ENCODE measurements around the gene JMJD7.

Gene JMJD7

GRCh38 chr15:41801185-41801584 lies 26.7 kb upstream of the JMJD7 start:
- DNase-seq (ENCODE audit: low read depth): no peak

GRCh38 chr15:41801850-41802455 lies 25.9 kb upstream of the JMJD7 start:
- no peak for DNase-seq (ENCODE audit: low read depth)

GRCh38 chr15:41804361-41804760 lies 23.5 kb upstream of the JMJD7 start:
- DNase-seq (ENCODE audit: low read depth): no peak

GRCh38 chr15:41804916-41805666 lies 22.8 kb upstream of the JMJD7 start:
- DNase-seq (ENCODE audit: low read depth): no peak

- no peak for DNase-seq (ENCODE audit: low read depth)
These were observed 22.2 kb upstream of the JMJD7 start for GRCh38 chr15:41805711-41806110.

GRCh38 chr15:41806291-41807181 lies 21.4 kb upstream of the JMJD7 start:
- DNase-seq (ENCODE audit: low read depth): no peak

- no peak for DNase-seq (ENCODE audit: low read depth)
These were observed 18.8 kb upstream of the JMJD7 start for GRCh38 chr15:41809121-41809520.

GRCh38 chr15:41809526-41810220 lies 18.2 kb upstream of the JMJD7 start:
- DNase-seq (ENCODE audit: low read depth): no peak

- no peak for DNase-seq (ENCODE audit: low read depth)
These were observed 17.1 kb upstream of the JMJD7 start for GRCh38 chr15:41810651-41811431.

GRCh38 chr15:41811432-41812195 lies 16.3 kb upstream of the JMJD7 start:
- DNase-seq (ENCODE audit: low read depth): peak; percentile 45

GRCh38 chr15:41812820-41813375 lies 15.0 kb upstream of the JMJD7 start:
- no peak for DNase-seq (ENCODE audit: low read depth)

GRCh38 chr15:41813426-41813825 lies 14.5 kb upstream of the JMJD7 start:
- DNase-seq (ENCODE audit: low read depth): no peak

GRCh38 chr15:41814534-41814933 lies 13.4 kb upstream of the JMJD7 start:
- DNase-seq (ENCODE audit: low read depth): no peak

- no peak for DNase-seq (ENCODE audit: low read depth)
These were observed 11.1 kb upstream of the JMJD7 start for GRCh38 chr15:41816788-41817187.

GRCh38 chr15:41817327-41817726 lies 10.6 kb upstream of the JMJD7 start:
- no peak for DNase-seq (ENCODE audit: low read depth)

- no peak for DNase-seq (ENCODE audit: low read depth)
These were observed 10.1 kb upstream of the JMJD7 start for GRCh38 chr15:41817781-41818180.

- no peak for DNase-seq (ENCODE audit: low read depth)
These were observed 8.3 kb upstream of the JMJD7 start for GRCh38 chr15:41819455-41820050.

GRCh38 chr15:41820791-41821423 lies 7.0 kb upstream of the JMJD7 start:
- no peak for DNase-seq (ENCODE audit: low read depth)

- DNase-seq (ENCODE audit: low read depth): no peak
These were observed 6.1 kb upstream of the JMJD7 start for GRCh38 chr15:41821831-41822230.

Measured in stimulated activated CD8-positive, alpha-beta memory T cell treated with anti-CD3 and anti-CD28 coated beads, Interleukin-12 subunit alpha, Interleukin-12 subunit beta, amount 100 ng/mL, for 4 hours (primary cell).